LNCAP (cell line): Measurements from ENCODE around the gene NR6A1.

Source experiments
- CTCF ChIP-seq: fragments of 450-650 bp; IDR thresholded peaks from 2 replicates; pipeline ENCODE4 v1.5.1; 2017; ENCODE audit warnings: mild to moderate bottlenecking

Gene NR6A1

DNA sequence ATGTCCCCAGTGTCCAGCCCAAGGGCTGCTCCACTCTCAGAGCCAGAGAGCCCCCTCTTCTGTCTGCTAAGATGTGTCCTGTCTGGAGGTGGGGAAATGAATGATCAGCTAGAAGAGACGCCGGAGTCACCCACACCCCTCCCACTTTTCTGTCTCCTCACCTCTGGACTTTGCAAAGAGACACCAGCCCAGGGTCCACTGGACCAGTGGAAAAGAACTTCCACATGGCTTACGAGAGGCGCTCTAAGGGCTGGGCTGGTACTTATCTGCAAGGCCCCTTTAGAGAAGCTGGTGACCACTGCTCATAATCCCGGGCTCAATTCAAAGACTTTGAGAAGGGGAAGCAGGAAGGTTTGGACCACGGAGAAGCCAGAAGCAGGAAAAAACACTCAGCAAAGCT, 273.1 kb downstream of the NR6A1 start:
- no peak for TF ChIP-seq CTCF

GRCh38 chr9:124497441-124497840, 273.7 kb downstream of the NR6A1 start:
- no peak for TF ChIP-seq CTCF

- no peak for TF ChIP-seq CTCF
Measured at GRCh38 chr9:124496463-124496862, 274.6 kb downstream of the NR6A1 start.

GRCh38 chr9:124496075-124496449, 275.0 kb downstream of the NR6A1 start:
- TF ChIP-seq CTCF: no peak

DNA sequence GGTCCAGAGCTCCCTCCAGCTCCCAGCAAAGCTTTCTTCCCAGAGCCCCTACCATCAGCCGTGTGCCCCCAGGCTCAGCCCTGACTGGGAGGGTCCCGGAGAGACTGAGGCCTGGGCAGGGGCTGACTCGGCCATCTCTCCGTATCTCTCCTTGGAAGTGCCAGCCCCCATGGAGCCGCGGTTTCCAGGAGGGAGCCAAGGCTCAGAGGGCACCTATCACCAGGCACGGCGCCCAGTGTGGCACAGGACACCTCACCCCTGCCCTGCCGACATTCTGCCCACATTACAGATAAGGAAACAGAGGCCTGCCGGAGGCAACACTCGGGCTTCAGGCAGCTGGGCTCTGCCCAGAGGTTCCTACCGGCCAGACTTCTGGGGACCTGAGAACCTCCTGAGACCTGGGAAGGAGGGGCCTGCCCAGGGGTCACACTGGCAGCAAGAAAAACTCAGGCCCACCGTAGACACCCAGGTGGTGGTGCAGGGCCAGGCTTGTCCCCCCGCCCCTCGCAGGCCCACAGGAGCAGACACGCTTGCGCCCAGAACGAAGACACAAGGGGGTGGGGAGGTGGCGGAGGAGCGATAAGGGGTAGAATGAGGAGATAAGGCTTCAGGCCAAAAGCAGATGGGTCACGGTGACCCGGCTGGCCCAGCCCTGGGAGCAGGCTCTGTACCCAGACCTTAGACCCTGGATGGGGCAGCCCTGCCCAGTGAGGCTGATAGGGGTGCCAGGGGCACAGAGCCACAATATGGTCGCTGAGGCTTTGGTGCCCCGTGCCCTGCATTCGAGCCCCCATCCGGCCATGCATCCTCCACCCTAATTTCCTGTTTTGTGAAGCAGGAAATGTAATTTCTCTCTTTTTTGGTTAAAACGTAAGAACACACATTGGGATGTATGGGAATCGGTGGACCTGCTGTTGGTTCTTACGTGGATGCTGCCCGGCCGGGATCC, 275.7 kb downstream of the NR6A1 start:
- no peak for TF ChIP-seq CTCF

DNA sequence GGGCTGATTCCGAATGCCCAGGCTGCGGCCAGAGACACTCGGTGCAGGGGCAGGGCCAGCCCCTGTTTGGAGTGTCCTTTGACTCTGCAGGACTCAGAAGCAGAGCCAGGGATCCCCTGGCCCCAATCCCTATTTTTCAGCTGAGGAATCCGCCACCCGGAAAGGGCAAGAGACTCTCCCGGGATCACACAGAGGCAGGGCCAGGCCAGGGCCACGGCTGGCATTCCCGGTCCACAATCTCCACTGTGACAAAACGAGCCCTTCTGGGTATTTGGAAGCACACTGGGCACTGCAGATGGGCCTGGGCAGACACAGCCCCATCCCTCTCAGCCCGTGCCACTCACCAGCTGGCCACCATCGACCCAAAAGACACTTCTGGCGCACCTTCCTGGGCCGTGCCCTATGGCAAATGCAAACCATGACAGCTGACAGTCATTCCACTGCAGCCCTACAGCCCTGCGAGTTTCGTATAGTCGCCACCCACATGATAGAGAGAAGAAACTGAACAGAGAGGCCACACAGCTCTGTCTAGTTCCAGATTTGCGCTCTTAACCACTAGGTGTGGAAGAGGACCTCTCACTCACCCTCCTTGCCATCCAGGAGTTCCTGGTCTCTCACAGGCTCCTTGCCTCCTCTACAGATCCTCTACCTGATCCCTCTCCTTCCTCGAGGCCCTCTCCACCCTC, 277.2 kb downstream of the NR6A1 start:
- no peak for TF ChIP-seq CTCF

DNA sequence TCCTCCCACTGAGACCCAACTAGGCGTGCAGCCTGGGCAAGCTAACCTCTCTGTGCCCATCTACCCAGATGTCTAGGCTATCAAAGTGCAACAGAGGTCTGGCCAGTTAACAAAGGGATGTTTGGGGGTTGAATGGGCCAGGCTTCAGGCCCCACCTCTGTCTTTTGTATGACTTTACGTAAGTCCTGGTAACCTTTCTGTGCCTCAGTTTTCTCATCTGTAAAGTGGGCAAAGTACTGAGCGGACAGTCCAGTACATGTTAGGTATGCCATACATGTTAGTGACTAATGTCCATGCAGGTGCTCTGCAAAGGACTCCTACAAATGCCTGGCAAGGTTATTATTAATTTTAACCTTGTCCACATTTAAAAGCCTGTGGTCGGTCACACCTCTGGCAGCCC, 277.9 kb downstream of the NR6A1 start:
- no peak for TF ChIP-seq CTCF
